Pericardium fibroblast (primary cell): ENCODE results near the gene RFK. TPM values are rescaled to one million over a fixed set of nuclear protein-coding genes. Genes with fewer than 3 reads are reported as not detected.

ENCODE experiments used
- total RNA-seq: library from RNA; depleted of rRNA; stranded (reverse); fragments of >200 nt; gene quantifications from 2 replicates; pipeline ENCODE4 v1.2.3, GENCODE V29; 2015

Gene RFK
- total RNA-seq = 14.4 and 16.6 TPM in 2 replicates

DNA sequence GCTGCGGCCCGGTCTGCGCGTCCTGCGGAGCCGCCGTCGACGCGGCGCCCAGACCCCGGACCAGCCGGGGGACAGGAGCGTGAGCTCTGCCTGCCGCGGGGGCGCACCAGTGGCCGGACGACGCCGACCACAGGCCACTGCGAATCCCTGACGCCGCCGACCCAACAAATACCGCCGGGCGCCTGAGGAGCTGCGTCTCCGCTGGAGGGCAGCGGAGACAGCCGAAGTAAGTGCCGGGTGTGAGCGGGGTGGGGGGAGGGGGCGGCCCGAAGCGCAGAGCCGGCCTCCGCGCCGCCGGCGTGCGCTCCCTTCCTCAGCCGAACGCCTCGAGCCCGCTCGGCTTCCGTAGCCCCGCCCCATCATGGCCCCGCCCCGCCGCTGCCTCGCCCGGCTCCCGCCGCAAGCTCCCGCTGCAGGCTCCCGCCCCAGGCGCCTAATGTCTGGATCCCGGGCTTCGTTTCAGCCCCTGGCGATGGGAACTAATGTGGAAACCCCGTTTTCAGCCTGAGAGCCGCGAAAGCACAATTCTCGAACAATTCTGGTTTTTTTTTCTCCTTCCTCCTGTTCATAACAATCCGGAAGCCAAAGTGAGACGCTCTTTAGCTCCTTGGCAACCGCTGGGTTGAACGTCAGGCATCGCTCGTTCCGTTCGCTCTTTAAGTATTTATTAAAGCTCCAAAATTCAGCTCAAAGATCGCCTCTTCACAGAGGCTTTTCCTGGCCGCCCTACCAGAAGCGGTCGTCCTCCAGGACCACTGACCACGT lies at the start of gene RFK:
Gene RFK, minus strand, starts transcription at position 232 of the 765 bp plus-strand sequence. CDS start 255 bp downstream, outside the sequence.

Other genes starting within 250 kb of the RFK start
- gene GCNT1, start 64.8 kb upstream of the RFK start, total RNA-seq = 9.0 and 31.1 TPM in 2 replicates